Astrocyte (in vitro differentiated cells and primary cell): ENCODE results near the gene SCGB1D1. TPM values are rescaled to one million over a fixed set of nuclear protein-coding genes. Genes with fewer than 3 reads are reported as not detected.

Source experiments
- DNase-seq: peaks from one replicate; pipeline ENCODE4 v3.0.0-alpha.2; 2010; ENCODE audit warnings: low read depth
- FAIRE-seq: peaks from 2 replicates; lab custom pipeline; 2011; peaks lifted over from hg19 to GRCh38; lab: Jason Lieb, UNC
- H2AFZ ChIP-seq: 2 replicates; pipeline ENCODE4 v1.6.0; 2012; ENCODE audit warnings: low read depth, low read length, inconsistent platforms
- H3K27ac ChIP-seq: 2 replicates; pipeline ENCODE4 v1.5.1; 2011; ENCODE audit warnings: low read depth, low read length, inconsistent platforms
- H3K27me3 ChIP-seq: 2 replicates; pipeline ENCODE4 v1.6.0; 2011; ENCODE audit warnings: low read length, inconsistent platforms; ENCODE audit not compliant: insufficient read depth
- H3K36me3 ChIP-seq: 2 replicates; pipeline ENCODE4 v1.5.1; 2011; ENCODE audit warnings: low read length, inconsistent platforms; ENCODE audit not compliant: insufficient read depth
- H3K4me1 ChIP-seq: 2 replicates; pipeline ENCODE4 v1.5.1; 2011; ENCODE audit warnings: low read length, inconsistent platforms; ENCODE audit not compliant: insufficient read depth
- H3K4me2 ChIP-seq: 2 replicates; pipeline ENCODE4 v1.6.0; 2012; ENCODE audit warnings: low read length, inconsistent platforms
- H3K4me3 ChIP-seq: 2 replicates; pipeline ENCODE4 v1.5.1; 2011; ENCODE audit warnings: low read depth, mild to moderate bottlenecking, low read length, inconsistent platforms; ENCODE audit not compliant: insufficient read depth
- H3K79me2 ChIP-seq: 2 replicates; pipeline ENCODE4 v1.6.0; 2012; ENCODE audit warnings: mild to moderate bottlenecking, low read length, inconsistent platforms; ENCODE audit not compliant: insufficient read depth
- H3K9ac ChIP-seq: 2 replicates; pipeline ENCODE4 v1.6.0; 2012; ENCODE audit warnings: mild to moderate bottlenecking, low read length, inconsistent platforms
- H3K9me3 ChIP-seq: 2 replicates; pipeline ENCODE4 v1.5.1; 2012; ENCODE audit warnings: low read depth, mild to moderate bottlenecking, low read length, inconsistent platforms; ENCODE audit not compliant: insufficient read depth
- H4K20me1 ChIP-seq: 2 replicates; pipeline ENCODE4 v1.6.0; 2012; ENCODE audit warnings: low read length, inconsistent platforms; ENCODE audit not compliant: insufficient read depth
- H3K27ac Mint-ChIP-seq: one replicate; pipeline ENCODE4 v1.8.0; 2021; ENCODE audit warnings: mild to moderate bottlenecking, mixed read lengths; ENCODE audit not compliant: unreplicated experiment
- H3K27me3 Mint-ChIP-seq: one replicate; pipeline ENCODE4 v1.8.0; 2021; ENCODE audit warnings: low read depth, mixed read lengths; ENCODE audit not compliant: unreplicated experiment
- H3K36me3 Mint-ChIP-seq: one replicate; pipeline ENCODE4 v1.8.0; 2021; ENCODE audit warnings: low read depth, mixed read lengths; ENCODE audit not compliant: unreplicated experiment
- H3K4me1 Mint-ChIP-seq: one replicate; pipeline ENCODE4 v1.8.0; 2021; ENCODE audit warnings: low read depth, mixed read lengths; ENCODE audit not compliant: unreplicated experiment
- H3K4me3 Mint-ChIP-seq: one replicate; pipeline ENCODE4 v1.8.0; 2021; ENCODE audit warnings: mild to moderate bottlenecking, moderate library complexity, mixed read lengths; ENCODE audit not compliant: unreplicated experiment
- H3K9me3 Mint-ChIP-seq: one replicate; pipeline ENCODE4 v1.8.0; 2021; ENCODE audit warnings: mild to moderate bottlenecking, mixed read lengths; ENCODE audit not compliant: unreplicated experiment
- EZH2 ChIP-seq: IDR thresholded peaks from 2 replicates; pipeline ENCODE4 v1.6.1; 2012; ENCODE audit warnings: mild to moderate bottlenecking, low read length, inconsistent platforms; ENCODE audit not compliant: insufficient read depth
- total RNA-seq: library from RNA; stranded (reverse); gene quantifications from 2 replicates; pipeline ENCODE4 v1.2.1, GENCODE V29; 2021
- TF ChIP-seq, protein P1 (sequence below): IDR thresholded peaks from 2 replicates; pipeline ENCODE4 v1.5.1; 2011; ENCODE audit warnings: low read depth, mild to moderate bottlenecking, inconsistent platforms, low read length, moderate library complexity; ENCODE audit not compliant: insufficient read depth

SCGB1D1 gene
- total RNA-seq, 1 donor from 2014 or later = not detected

DNA sequence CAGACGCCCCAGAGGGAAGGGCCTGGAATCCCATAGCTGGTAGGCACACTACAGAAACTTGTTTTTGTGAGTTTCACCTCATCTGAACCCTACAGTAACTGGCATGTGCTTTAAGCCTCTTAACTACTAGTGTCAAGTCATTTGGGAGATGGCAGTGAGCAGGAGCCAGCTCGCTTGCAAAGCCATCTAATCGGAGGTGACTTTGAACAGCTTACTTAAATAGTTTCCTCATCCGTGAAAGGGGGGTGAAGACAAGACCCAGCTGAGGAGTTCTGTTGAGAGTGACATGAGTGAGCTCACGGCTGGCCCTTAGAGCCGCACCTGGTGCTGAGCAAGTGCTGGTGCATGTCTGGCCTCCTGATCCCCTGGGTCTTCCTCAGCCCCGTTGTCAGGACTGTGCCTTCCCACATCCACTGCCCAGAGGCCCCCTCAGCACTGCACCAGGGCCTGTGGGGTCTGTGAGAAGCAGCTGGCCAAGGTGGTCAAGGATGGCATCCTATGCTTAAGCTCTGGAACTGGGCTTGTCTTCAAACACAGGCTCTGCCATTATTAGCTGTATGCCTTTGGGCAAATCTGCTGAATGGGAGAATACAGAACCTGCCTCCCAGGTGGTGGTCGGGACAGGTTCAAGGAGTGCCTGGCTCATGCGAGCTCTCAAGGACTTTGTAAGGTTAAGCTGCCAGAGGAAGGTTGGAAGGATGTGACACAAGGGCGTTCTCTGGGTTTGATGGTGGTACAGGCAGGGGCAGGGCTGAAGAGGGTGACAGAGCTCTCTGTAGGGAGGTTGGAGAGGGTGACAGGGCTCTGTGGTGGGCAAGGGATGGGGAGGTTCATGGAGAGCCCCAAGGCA is 38.9 kb upstream of the SCGB1D1 start:
- no peaks in the 10 kb centered on the region for H3K4me1 Mint-ChIP-seq
- no peaks in the 10 kb centered on the region for H3K4me1 ChIP-seq
- no peak for TF ChIP-seq EZH2
- TF ChIP-seq, protein P1, sequence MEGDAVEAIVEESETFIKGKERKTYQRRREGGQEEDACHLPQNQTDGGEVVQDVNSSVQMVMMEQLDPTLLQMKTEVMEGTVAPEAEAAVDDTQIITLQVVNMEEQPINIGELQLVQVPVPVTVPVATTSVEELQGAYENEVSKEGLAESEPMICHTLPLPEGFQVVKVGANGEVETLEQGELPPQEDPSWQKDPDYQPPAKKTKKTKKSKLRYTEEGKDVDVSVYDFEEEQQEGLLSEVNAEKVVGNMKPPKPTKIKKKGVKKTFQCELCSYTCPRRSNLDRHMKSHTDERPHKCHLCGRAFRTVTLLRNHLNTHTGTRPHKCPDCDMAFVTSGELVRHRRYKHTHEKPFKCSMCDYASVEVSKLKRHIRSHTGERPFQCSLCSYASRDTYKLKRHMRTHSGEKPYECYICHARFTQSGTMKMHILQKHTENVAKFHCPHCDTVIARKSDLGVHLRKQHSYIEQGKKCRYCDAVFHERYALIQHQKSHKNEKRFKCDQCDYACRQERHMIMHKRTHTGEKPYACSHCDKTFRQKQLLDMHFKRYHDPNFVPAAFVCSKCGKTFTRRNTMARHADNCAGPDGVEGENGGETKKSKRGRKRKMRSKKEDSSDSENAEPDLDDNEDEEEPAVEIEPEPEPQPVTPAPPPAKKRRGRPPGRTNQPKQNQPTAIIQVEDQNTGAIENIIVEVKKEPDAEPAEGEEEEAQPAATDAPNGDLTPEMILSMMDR = no peak
- H3K9me3 Mint-ChIP-seq = no peaks in the 10 kb centered on the region
- no peaks in the 10 kb centered on the region for H3K79me2 ChIP-seq
- H3K9me3 ChIP-seq = no peaks in the 10 kb centered on the region
- no peak for DNase-seq
- no peak overlapping the region for H3K27ac Mint-ChIP-seq
- no peak overlapping the region for H3K27ac ChIP-seq
- H3K4me2 ChIP-seq = no peak overlapping the region
- peaks cover 25% of the 10 kb centered on the region for H3K36me3 Mint-ChIP-seq
- no peak overlapping the region for H3K4me3 ChIP-seq
- no peaks in the 10 kb centered on the region for H3K27me3 ChIP-seq
- H3K27me3 Mint-ChIP-seq = no peaks in the 10 kb centered on the region
- no peak for FAIRE-seq
- H3K36me3 ChIP-seq = peaks cover 30% of the 10 kb centered on the region
- H2AFZ ChIP-seq = no peak overlapping the region
- no peak overlapping the region for H3K4me3 Mint-ChIP-seq
- H3K9ac ChIP-seq = no peak overlapping the region
- H4K20me1 ChIP-seq = no peaks in the 10 kb centered on the region

DNA sequence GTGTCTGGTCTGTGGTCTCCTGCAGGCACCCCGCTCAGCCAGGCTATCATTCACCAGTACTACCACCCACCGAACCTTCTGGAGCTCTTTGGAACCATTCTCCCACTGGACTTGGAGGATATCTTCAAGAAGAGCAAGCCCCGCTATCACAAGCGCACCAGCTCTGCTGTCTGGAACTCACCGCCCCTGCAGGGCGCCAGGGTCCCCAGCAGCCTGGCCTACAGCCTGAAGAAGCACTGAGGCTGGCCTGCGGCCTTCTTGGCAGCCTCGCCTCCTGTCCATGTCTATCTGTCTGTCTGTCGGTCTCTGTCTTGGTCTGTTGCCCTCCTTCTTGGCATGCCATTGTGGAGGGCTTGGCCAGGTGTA is 38.3 kb upstream of the SCGB1D1 start:
- Histone ChIP-seq H3K9ac (no peak overlapping the region), H2AFZ (no peak overlapping the region), H3K4me3 (no peak overlapping the region), H3K9me3 (no peaks in the 10 kb centered on the region), H3K4me2 (no peak overlapping the region), H3K27me3 (no peaks in the 10 kb centered on the region), H3K36me3 (peaks cover 30% of the 10 kb centered on the region), H3K79me2 (no peaks in the 10 kb centered on the region), H3K27ac (no peak overlapping the region), H4K20me1 (no peaks in the 10 kb centered on the region), H3K4me1 (no peaks in the 10 kb centered on the region)
- Mint-ChIP-seq H3K9me3 (no peaks in the 10 kb centered on the region), H3K4me3 (no peak overlapping the region), H3K4me1 (no peaks in the 10 kb centered on the region), H3K36me3 (peaks cover 25% of the 10 kb centered on the region), H3K27me3 (no peaks in the 10 kb centered on the region), H3K27ac (no peak overlapping the region)
- no peak for DNase-seq
- no peak for TF ChIP-seq EZH2
- TF ChIP-seq, protein P1 = no peak
- no peak for FAIRE-seq
